GM19351 (cell line): ENCODE measurements around the gene POLE.
A peak's percentile ranks its signal among the peaks of the same experiment; 100 is the strongest.
"Not testable (repeated sequence)": the region's sequence is repeated elsewhere in the genome, so short reads cannot be mapped to it uniquely, and the experiment has no call there.

Source experiments
- ATAC-seq: cut with Tn5 transposase; IDR thresholded peaks from one replicate; pipeline ENCODE4 v1.9.1; 2021; ENCODE audit warnings: mild to moderate bottlenecking, moderate library complexity; ENCODE audit not compliant: unreplicated experiment

The POLE gene

DNA sequence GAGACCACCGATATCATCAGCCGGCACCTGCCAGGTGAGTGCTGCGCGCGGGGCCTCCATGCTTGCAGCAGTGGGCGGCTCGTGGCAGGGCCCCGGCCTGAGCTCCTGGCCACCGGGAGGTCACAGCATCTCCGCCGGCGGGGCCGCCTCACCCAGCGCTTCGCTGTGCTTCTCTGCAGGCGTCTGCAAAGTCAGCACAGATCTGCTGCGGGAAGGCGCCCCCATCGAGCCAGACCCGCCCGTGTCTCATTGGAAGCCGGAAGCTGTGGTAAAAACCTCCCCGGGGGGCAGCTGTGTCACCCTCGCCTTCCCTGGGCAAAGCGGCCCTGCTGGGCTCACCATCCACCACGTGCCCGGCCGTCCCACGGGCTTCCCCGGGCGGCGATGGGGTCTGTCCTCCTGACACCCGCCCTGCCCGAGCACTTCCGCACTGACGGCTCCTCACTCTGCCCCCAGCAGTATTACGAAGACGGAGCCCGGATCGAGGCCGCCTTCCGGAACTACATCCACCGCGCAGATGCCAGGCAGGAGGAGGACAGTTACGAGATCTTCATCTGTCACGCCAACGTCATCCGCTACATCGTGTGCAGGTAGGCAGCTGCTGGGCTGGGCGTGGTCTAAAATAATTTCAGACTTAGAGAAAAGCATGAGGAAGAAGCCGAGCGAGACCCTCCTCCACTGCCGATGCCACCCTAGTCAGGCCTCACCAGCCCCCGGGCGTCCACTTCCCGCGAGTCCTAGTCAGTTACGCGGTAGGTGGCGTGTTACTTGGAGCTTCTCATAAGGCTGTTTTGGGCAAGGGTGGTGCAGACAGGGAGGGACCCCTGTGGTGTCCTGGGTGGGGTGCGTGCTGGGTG is 30.6 kb upstream of the POLE start:
- ATAC-seq = no peak

DNA sequence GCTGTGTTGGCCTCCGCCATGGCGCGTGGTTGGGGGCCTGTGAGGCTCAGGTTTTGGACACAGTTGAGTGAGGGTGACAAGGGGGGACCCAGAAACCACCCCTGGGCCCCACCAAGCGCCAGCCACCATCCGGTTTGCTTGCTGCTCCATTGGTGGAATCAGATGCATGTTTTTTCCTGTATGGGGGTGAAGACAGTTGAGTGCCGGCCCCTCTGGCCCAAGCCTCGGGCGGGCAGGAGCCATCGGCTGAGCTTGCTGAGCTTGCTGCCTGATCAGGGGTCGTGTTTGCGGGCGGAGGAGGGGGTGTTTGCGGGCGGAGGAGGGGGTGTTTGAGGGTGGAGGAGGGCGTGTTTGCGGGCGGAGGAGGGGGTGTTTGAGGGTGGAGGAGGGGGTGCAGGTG is 29.9 kb upstream of the POLE start:
- ATAC-seq = no peak

- no peak for ATAC-seq
Measured at GRCh38 chr12:132716356-132716755, 29.2 kb upstream of the POLE start.

GRCh38 chr12:132715874-132716273 is 28.7 kb upstream of the POLE start:
- no peak for ATAC-seq

DNA sequence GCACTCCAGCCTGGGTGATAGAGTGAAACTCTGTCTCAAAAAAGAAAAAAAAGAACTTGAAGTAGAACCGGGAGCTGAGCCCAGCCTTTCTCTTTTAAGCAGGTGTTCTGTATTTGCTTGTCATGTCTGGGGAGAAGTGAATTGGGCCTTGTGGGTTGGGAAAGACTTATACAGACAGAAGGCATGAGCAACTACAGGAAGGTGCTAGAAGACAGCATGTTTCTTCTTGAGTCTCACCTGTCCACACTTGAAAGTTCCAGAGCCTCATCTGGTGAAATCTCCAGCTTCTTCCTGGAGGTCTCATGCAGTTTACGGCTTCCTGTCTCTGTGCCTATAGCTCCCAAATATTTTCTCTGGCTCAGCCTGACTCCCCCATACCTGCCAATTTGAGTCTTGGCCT is 26.0 kb upstream of the POLE start:
- ATAC-seq = no peak

DNA sequence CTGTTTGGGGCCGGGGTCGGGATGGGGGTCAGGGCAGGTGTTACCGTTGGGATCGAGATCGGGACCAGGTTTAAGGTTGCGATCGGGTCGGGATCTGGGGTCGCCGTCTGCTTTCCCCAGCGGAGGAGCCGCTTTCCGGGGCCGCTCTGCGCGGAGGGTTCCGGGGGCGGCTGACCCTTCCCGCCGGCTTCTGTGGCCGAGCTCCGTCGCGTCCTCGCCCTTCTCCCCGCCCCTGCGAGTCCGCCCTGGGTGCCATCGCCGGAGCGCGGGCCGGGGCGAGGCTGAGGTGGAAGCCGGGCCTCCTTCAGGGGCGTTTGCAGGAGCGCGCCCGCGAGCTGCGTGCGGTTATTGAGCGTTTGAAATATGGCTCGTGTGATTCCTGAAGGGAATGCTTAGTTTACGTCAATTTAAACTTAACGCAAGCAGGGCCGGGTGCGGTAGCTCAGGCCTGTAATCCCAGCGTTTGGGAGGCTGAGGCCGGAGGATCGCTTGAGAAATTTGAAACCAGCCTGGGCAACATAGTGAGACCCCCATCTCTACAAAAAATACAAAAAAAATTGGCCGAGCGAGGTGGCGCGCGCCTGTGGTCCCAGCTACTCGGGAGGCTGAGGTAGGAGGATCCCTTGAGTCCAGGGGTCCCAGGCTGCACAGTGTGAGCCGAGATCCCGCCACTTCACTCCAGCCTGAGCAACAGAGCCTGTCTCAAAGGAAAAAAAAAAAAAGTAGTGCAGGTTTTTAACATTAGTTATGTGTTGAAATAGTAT is 24.1 kb upstream of the POLE start:
- peak; percentile 33 for ATAC-seq

GRCh38 chr12:132710405-132711079 is 23.4 kb upstream of the POLE start, which contains the start of gene PGAM5:
PGAM5 (plus strand) TSS chr12:132710842; CDS start chr12:132710877, 35 bp downstream.
- ATAC-seq = peak; percentile 86

DNA sequence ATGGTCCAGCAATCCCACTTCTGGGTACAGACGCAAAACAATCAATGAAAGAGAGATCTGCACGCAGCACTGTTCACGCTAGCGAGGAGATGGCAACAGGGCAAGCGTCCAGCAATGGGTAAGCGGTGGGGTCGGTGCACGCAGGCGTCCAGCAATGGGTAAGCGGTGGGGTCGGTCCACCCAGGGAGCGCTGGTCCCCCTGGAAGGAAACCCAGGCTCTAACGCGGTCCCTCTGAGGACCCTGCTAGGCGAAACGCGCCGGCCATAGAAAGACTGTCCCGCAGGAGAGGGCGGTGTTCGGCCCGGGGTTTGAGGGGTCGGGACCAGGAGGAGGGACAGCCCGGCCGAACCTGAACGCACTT is 22.9 kb upstream of the POLE start:
- ATAC-seq = peak; percentile 28

DNA sequence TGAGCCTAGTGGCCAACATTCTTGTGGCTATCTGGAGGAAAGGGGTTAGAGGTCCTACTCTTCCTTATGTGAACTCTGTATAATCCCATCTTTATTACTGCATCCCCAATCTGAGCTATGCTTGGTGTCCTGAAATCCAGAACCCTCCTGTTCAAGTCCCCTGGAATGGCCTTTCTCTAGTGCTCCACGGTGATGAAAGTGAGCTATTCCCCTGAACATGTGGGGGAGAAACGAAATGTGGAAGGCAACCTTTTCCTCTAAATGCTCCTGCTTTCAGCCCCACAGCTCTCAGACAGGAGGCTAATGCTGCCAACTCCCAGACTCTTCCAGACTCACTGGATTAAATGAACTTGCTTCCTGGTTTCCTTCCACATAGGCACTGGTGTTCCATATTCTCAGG is 21.0 kb upstream of the POLE start:
- no peak for ATAC-seq

- ATAC-seq = no peak
Measured at GRCh38 chr12:132707241-132707640, 20.1 kb upstream of the POLE start.

DNA sequence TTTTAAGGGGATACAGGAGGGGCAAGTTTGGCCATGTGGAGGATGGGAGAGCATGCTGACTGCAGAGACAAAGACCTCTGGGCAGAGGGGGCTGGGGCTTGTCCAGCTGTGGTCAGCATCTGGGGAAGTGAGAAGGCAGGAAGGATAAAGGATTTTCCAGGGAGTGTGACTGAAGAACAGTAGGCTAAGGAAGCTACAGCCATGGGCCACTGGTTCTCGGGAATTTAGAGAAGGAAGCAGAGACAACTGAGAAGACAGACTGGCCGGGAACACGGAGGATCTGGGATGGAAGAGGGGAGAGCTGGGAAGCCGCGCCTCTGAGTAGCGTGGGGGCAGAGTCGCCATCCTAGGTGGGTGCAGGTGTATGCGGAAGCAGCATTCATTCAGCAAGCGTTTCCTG is 16.5 kb upstream of the POLE start:
- no peak for ATAC-seq

DNA sequence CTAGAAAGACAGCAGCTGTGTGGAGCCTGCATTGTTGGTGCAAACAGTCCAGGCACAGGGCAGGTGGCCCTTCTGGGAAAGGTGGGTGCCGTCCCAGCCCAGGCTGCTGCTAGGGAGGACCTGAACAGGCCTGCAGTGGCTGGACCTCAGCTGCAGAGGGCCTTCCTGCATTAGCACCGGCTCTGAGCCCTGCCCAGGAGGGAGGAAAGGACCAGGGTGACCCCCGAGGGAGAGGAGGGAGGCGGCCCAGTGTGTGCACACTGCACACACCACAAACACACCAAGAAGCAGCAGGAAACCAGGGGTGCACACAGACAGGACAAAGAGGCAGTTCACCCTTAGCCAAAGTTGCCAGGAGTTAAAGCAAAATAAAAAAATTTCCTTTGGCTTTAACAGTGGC is 15.5 kb upstream of the POLE start:
- ATAC-seq = no peak

GRCh38 chr12:132700212-132700822 is 13.2 kb upstream of the POLE start:
- ATAC-seq = peak; percentile 57

DNA sequence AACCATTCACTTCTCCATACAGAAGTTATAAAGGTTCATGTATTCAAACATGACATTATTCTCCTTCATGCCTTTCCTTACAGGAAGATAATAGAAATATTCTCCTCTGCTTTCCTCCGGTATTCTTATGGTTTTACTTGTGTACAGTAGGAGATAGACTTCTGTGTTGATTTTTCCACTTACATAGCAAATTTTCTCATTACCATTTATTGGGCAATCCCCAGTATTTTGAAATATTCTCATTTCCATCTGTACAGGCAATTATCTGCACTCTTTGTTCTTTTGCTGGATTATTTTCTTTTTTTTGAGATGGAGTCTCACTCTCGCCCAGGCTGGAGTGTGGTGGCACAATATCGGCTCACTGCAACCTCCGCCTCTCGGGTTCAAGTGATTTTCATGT is 11.2 kb upstream of the POLE start:
- ATAC-seq = no peak

DNA sequence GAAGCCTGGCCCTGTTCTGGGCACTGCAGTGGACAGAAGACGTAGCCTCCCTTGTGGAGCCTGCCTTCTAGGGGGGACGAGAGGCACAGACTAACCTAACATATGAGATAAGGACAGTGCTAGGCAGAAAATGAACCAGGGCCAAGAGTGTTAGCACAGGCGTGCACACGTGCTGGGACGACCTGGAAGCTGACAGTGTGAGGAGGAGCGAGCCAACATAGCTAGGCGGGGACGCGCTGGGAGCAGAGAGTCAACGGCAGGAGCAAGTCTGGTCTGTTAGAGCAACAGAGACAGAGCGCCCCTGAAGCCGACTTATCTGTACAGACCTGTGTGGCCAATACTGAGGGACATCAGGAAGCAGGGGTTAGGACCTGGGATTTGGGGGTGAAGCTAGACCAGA is 8.3 kb upstream of the POLE start:
- ATAC-seq = no peak

DNA sequence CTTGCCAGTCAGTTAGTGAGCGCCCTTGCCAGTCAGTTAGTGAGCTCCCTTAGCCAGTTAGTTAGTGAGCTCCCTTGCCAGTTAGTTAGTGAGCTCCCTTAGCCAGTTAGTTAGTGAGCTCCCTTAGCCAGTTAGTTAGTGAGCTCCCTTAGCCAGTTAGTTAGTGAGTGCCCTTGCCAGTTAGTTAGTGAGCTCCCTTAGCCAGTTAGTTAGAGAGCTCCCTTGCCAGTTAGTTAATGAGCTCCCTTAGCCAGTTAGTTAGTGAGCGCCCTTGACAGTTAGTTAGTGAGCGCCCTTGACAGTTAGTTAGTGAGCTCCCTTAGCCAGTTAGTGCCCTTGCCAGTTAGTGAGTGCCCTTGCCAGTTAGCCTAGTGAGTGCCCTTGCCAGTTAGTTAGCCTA is 7.7 kb upstream of the POLE start:
- not testable (repeated sequence) for ATAC-seq

GRCh38 chr12:132692030-132692429 is 4.9 kb upstream of the POLE start:
- not testable (repeated sequence) for ATAC-seq

DNA sequence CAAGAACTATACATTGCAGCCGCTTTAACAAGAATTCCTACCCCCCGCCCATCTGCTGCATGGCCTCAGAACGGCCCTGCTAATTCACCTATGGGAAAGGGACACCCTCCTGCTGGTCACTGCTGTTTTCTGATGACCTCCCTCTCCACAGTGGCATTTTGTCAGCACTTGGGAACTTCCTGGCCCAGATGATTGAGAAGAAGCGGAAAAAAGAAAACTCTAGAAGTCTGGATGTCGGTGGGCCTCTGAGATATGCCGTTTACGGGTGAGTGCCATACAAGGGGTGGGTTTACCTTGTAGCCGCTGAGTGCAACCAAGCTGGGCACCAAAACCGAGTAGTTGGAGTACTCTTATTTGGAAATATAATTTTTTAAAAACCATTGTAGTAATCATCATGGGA is 3.0 kb upstream of the POLE start:
- ATAC-seq = no peak

DNA sequence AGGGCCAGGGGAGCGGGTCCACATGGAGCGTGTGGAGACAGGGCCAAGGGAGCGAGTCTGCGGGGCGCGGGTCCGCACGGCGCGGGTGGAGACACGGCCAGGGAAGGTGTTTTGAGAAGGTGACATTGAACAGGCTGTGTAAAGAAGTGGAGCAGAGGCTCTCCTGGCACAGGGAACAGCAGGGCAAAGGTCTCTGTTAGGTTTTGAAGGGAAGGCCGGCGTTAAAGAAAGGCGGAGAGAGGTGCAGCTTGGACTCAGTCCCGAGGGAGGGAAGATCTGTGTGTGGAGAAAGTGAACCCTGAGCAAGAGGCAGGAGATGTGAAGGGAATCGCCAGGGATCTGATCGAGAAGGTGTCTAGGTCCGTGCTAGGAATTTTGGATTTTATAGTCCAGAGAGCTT is 2.1 kb upstream of the POLE start:
- no peak for ATAC-seq

- ATAC-seq = peak; percentile 22
Measured at GRCh38 chr12:132686825-132687210, 324 bp downstream of the POLE start.

DNA sequence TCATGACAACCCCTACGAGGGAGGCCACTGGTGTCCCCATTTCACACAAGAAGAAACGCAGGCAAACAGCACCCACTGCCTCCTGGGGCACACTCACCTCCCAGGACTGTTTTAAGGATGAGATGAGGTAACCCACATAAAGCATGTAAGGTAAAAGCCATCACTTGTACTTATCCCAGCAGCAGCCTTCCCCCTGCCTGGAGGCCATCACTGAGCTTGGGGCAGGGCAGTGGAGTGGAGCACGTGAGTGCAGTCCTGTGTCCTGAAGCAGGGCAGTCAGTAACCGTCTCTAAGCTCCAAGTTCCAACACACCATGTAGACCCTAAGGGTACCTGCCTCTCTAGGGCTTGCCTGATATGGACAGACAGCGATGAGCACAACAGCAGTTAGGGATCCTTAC is 1.7 kb downstream of the POLE start:
- ATAC-seq = no peak
